Right forelimb (tissue), 1 donor: Measurements from ENCODE around the gene GLP1R.

Source experiments
- DNase-seq: peaks from one replicate; pipeline ENCODE4 v3.0.0-alpha.2; 2018

Gene GLP1R

GRCh38 chr6:39047434-39048327 is 900 bp upstream of the GLP1R start:
- no peak for DNase-seq

DNA sequence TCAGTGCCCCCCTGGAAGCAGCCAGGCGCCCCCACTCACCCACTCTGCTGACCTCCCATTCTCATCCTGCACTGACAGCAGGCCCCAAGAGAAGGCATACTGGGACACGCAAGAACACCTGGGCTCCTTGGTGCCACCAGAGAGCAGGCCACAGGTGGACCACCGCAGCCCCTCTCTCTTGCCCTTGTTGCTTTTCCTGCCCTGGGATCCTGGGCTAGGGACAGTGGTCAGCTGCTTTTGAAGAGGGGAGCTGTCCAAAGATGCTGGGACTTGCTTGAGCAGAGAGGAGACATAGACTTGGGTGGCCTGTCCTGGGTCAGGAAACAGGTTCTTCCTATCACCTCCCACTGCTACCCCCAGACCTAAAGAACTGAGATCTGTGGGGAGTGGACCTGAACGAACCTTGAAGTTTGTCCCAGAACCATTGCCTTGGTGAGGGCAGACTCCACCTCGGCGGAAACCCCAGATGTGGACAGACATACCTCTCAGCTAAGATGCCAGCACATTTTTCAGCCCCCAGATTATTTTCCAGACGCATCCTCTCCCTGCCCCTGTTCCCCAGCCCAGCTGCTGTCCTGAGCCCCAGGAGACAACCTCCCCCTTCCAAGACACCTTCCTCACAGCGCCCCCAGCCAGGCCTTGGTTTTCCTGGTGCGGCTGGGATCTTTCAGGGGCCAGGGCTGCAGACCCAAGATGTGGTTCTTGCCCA is 1.1 kb downstream of the GLP1R start:
- DNase-seq: no peak

DNA sequence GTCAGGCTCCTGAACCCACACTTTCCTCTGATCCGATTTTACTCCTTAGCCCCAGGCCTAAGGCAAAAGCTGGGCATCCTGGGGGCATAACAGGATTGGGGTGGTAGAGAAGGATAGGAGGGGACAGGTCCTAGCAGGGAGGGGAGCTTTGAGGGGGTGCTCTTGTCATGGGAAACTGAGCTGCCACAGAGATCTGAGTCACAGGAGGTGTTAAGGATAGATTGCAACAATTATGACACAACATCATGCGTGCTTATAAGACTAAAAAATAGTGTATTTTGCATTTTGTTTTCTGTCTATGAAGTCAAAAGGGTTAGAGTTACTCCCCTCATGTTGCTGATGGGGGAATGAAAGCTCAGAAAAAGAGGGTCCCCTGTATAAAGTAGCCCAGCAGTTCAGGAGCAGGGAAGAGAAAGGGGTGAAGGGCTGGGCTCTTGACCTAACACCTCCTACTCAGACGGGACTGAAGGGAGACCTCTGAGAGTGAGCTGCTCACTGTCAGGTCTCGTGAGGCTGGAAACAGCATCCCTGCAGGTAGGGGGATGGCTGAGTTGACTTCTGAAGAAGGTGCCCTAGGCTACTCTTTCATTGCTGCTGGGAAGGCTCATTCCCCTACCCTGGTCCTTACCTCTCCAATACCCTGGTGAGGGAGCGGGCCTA is 2.0 kb downstream of the GLP1R start:
- no peak for DNase-seq

DNA sequence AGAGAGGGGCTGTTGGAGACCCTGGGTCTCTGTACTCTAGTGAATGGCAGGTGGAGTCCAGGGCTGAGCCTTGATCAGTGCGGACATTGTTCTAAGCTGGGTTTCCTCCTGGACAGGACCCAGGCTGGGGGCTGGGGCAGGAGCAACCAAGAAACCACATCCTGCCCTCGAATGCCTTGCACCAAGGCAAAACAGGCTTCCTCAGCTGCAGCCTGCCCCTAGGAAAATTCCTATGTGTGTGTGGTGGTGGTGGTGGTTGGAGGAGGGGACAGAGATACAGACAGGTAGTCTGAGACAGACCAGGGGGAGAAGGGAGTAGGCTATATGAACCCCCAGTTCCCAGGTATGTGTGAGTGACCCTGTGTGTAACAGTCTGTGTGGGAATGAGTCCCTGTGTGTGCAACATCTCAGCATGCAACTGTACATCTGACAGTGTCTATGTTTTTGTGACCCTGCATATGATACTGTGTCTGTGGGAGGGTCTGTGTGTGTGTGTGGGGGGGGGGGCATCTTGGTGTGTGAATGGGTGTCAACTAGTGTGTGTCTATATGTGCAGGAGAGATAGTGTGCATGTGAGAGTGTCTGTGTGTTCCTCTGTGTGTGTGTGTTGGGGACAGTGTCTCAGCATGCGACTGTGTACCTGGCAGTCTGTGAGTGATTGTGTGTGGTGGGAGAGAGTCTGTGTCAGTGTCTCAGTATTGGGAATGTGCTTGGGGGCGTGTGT is 3.0 kb downstream of the GLP1R start:
- DNase-seq: no peak

DNA sequence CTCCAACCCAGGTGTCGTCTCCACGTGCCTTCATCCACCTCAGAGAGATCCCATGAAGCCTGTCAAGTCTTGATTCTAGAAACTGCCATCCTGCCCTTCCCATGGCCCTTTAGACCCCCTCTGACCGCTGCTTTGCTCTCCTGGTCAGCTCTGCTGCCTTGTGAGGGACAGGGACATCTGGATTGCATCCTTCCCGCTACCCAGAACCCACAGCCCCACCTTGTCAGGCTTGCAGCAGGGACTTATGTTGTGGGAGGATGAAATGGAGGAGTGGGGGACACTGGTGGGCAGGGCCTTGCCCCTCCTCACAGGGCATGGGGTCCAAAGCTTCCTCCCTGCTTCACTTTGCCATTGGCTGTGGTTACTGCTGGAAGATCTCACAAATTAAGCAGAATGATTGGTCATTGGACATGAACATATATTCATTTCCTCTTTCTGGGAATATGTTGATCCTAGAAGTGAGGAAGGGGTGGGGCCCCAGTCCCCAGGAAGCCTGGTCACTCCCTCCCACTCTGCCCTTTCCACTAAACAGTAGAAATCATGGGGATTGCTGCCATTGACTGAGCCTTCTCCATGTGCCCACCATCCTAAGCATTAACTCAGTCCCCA is 4.5 kb downstream of the GLP1R start:
- DNase-seq: no peak

GRCh38 chr6:39053854-39054576 is 5.4 kb downstream of the GLP1R start:
- no peak for DNase-seq

GRCh38 chr6:39054577-39055142 is 6.1 kb downstream of the GLP1R start:
- DNase-seq: no peak

DNA sequence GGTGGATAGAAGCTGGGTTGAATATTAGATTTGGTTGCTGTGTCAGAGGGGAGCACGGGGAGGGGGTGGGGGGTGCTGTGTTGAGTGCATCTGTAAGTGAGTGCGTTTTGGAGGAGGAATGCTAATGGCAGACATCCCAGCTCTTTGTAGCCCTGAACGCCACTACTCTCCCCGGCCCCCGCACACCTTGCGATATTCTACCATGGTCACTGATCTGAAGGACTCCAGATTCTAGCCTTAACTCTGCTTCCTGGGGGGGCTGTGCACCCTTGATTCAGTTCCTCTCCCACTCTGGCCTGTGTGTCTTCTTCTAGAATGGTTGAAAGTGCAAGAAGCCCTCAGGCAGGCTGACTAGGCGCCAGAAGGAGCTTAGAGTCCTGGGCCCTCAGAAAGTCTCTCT is 7.1 kb downstream of the GLP1R start:
- DNase-seq: peak; percentile 10

GRCh38 chr6:39056191-39056590 is 7.6 kb downstream of the GLP1R start:
- DNase-seq: peak; percentile 17

DNA sequence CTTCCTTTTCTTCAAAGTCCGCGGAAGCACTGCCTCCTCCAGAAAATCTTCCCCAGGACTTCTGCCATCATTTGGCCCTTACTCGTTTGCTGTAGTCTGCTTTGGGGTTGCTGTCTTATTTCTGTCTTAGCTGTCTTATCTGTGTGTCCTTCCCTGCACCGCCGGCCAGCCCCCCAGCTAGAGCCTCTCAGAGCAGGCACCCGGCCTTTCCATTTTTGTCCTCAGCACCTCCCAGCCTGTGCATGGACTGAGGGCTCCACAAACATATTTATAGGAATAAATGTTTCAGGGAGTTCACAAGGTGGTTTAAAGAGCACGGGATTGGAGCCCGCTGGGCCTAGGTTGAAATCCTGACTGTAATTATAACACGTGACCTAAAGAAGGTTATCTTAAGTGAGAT is 8.1 kb downstream of the GLP1R start:
- peak; percentile 32 for DNase-seq

DNA sequence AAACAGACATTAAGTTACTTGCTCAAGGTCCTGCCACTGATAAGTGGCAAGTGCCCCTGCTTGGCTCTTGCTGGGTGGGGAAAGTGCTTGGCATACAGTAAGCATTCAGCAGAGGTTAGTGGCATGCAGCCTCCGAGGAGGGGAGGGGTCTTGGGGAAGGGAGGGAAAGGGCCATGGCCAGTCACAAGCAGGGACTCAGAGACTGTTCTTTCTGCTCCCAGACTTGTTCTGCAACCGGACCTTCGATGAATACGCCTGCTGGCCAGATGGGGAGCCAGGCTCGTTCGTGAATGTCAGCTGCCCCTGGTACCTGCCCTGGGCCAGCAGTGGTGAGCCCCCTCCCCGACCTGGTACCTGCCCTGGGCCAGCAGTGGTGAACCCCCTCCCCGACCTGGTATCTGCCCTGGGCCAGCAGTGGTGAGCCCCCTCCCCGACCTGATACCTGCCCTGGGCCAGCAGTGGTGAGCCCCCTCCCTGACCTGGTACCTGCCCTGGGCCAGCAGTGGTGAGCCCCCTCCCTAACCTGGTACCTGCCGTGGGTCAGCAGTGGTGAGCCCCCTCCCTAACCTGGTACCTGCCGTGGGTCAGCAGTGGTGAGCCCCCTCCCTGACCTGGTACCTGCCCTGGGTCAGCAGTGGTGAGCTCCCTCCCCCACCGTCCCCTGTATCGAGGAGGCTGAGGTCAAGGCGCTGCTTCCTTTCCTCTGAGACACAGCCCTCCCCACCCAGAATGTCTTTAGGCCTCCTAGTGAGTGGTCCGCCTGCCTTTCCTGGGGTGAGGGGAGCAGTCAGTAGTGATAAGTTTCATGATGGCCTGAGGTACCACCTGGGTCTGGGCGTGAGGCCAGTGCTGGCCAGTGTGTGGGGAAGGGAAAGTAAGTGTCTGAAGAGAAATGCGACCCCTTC is 8.9 kb downstream of the GLP1R start:
- peak; percentile 27 for DNase-seq

GRCh38 chr6:39058471-39059147 is 10.0 kb downstream of the GLP1R start:
- DNase-seq: no peak

- no peak for DNase-seq
Measured at GRCh38 chr6:39059496-39060310, 11.1 kb downstream of the GLP1R start.

- no peak for DNase-seq
Measured at GRCh38 chr6:39060467-39061160, 12.0 kb downstream of the GLP1R start.

DNA sequence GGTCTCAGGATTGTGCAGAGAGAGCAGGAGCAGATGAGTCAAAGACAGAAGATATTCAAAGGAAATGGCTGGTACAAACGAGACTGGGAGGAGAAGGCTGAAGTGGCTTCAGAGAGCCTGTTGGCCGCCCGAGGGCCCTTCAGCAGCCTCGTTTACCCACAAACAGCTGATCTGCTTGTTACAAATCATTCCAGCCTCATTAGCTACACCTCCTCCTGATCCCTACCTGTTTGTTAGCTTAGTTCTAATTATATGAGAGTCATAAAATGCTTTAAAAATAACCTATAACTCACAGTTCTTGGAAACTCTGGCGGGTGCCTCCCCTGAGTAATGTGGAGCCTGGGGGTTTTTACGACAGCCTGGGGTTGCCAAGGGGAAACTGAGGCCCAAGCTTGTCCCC is 12.6 kb downstream of the GLP1R start:
- DNase-seq: no peak

- DNase-seq: no peak
Measured at GRCh38 chr6:39061588-39061987, 13.0 kb downstream of the GLP1R start.

DNA sequence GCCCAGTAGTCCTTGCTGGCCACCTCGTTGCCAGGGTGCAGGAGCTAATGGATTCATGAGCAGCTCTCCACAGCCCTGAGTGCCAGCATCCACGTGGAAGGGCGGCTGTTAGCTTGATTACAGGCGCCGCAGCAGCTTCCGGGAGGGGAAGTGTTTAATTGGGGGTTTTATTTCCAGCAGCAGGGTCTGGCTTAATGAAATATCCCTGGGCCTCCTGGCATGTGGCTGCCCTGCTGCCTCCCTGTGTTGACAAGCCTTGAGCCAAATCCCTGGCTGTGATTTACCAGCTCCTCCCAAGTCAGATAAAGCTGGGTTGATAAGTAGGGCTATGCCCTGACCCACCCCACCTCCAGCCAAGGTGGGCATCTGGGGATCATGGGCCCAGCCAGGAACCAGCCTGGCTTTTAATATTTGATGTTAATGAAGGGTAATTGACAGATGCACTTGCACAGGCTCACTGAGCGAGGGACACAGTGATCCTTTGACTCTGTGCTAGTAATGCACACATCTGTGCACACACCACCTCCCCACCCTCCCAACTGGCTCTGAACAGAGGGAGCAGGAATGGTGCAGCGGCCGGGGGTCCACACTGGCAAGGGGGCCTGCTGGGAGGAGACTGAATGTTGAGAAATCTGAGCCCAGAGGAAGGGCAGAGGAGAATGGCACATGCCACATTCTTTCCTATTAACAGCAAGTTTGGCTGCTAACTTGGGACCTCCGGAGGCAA is 13.6 kb downstream of the GLP1R start:
- no peak for DNase-seq

- no peak for DNase-seq
Measured at GRCh38 chr6:39063526-39063925, 14.9 kb downstream of the GLP1R start.
